Measurements from ENCODE around the gene RPL10A. TPM values are rescaled to one million over a fixed set of nuclear protein-coding genes. Genes with fewer than 3 reads are reported as not detected.
"Not testable (repeated sequence)": the region's sequence is repeated elsewhere in the genome, so short reads cannot be mapped to it uniquely, and the experiment has no call there.

RPL10A gene
- polyA plus RNA-seq (2013, experiment 1 of 2; ENCODE audit: insufficient read length), result 1,049 TPM
- polyA plus RNA-seq (2013, experiment 2 of 2; ENCODE audit: insufficient read length), result 1,015 TPM

GRCh38 chr6:35468181-35468979 is at the start of gene RPL10A:
Gene RPL10A, plus strand, starts transcription at chr6:35468401. Its CDS starts 34 bp downstream, at chr6:35468435.
- peak; percentile 95 for DNase-seq

GRCh38 chr6:35419417-35419816 is 48.8 kb upstream of the RPL10A start:
- peak; percentile 66 for DNase-seq

GRCh38 chr6:35419961-35420360 is 48.2 kb upstream of the RPL10A start:
- DNase-seq, result no peak

GRCh38 chr6:35425284-35425683 is 42.9 kb upstream of the RPL10A start:
- DNase-seq, result peak; percentile 96

GRCh38 chr6:35426074-35426473 is 42.1 kb upstream of the RPL10A start:
- DNase-seq, result no peak

- DNase-seq, result no peak
Observed at GRCh38 chr6:35427435-35427834, 40.8 kb upstream of the RPL10A start.

- peak; percentile 89 for DNase-seq
Observed at GRCh38 chr6:35427851-35428321, 40.3 kb upstream of the RPL10A start.

- DNase-seq, result no peak
Observed at GRCh38 chr6:35428421-35429149, 39.6 kb upstream of the RPL10A start.

GRCh38 chr6:35429463-35429862 is 38.7 kb upstream of the RPL10A start:
- no peak for DNase-seq

- no peak for DNase-seq
Observed at GRCh38 chr6:35432291-35432690, 35.9 kb upstream of the RPL10A start.

- not testable (repeated sequence) for DNase-seq
Observed at GRCh38 chr6:35432702-35433101, 35.5 kb upstream of the RPL10A start.

- no peak for DNase-seq
Observed at GRCh38 chr6:35435074-35435837, 32.9 kb upstream of the RPL10A start.

GRCh38 chr6:35436071-35436857 is 31.9 kb upstream of the RPL10A start:
- DNase-seq, result no peak

GRCh38 chr6:35438378-35439065 is 29.7 kb upstream of the RPL10A start:
- DNase-seq, result not testable (repeated sequence)

- no peak for DNase-seq
Observed at GRCh38 chr6:35439308-35439707, 28.9 kb upstream of the RPL10A start.

- DNase-seq, result no peak
Observed at GRCh38 chr6:35441205-35441604, 27.0 kb upstream of the RPL10A start.

- no peak for DNase-seq
Observed at GRCh38 chr6:35441642-35442041, 26.6 kb upstream of the RPL10A start.

- DNase-seq, result no peak
Observed at GRCh38 chr6:35442693-35443092, 25.5 kb upstream of the RPL10A start.

GRCh38 chr6:35443341-35444030 is 24.7 kb upstream of the RPL10A start:
- DNase-seq, result no peak

GRCh38 chr6:35445691-35446090 is 22.5 kb upstream of the RPL10A start:
- DNase-seq, result no peak

- no peak for DNase-seq
Observed at GRCh38 chr6:35448191-35448590, 20.0 kb upstream of the RPL10A start.
